GM12891 (cell line): Measurements from ENCODE around the gene ADAMTS13.

Source experiments
- POLR2A ChIP-seq: IDR thresholded peaks from 2 replicates; pipeline ENCODE4 v1.6.1; 2011; ENCODE audit warnings: low read depth, low read length, control low read depth
- POLR2AphosphoS5 ChIP-seq: IDR thresholded peaks from 2 replicates; pipeline ENCODE4 v1.6.1; 2011; ENCODE audit warnings: low read depth, low read length, control low read depth
- TAF1 ChIP-seq: IDR thresholded peaks from 2 replicates; pipeline ENCODE4 v1.6.1; 2011; ENCODE audit warnings: low read depth, low read length, control low read depth

- TF ChIP-seq POLR2A (no peak), TAF1 (no peak), POLR2AphosphoS5 (no peak)
Measured at GRCh38 chr9:133448487-133448972, 26.4 kb downstream of the ADAMTS13 start.
